ENCODE measurements around the gene ADGRV1. TPM values are rescaled to one million over a fixed set of nuclear protein-coding genes. Genes with fewer than 3 reads are reported as not detected.

Gene ADGRV1
- polyA plus RNA-seq, 10 donors = 0.19 to 8.6 (median 0.98) TPM

- no peak for DNase-seq
Observed at GRCh38 chr5:91132550-91132949, 574.0 kb downstream of the ADGRV1 start.

- no peak for DNase-seq
Observed at GRCh38 chr5:91133183-91133582, 574.6 kb downstream of the ADGRV1 start.

- no peak for DNase-seq
Observed at GRCh38 chr5:91135475-91136248, 577.1 kb downstream of the ADGRV1 start.

DNA sequence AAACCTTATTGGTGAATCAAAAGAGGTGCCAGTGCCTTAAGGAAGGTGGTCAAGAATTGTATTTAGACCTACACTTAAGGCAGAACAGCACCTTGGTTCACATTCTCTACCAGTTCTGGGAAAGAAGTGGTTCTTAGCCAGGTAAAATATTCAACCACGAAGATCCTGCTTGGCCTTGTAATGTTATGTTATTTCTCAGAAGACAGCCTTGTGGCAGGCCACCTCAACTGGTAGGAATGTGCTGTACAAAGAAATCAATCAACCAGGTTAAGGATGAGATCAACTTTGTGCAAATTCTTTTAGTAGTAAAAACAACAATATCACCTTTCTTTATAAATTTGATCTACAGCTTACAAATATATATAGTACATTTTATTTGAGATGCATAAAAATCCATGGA is 577.7 kb downstream of the ADGRV1 start:
- DNase-seq = no peak

- DNase-seq = no peak
Observed at GRCh38 chr5:91137647-91138046, 579.0 kb downstream of the ADGRV1 start.

DNA sequence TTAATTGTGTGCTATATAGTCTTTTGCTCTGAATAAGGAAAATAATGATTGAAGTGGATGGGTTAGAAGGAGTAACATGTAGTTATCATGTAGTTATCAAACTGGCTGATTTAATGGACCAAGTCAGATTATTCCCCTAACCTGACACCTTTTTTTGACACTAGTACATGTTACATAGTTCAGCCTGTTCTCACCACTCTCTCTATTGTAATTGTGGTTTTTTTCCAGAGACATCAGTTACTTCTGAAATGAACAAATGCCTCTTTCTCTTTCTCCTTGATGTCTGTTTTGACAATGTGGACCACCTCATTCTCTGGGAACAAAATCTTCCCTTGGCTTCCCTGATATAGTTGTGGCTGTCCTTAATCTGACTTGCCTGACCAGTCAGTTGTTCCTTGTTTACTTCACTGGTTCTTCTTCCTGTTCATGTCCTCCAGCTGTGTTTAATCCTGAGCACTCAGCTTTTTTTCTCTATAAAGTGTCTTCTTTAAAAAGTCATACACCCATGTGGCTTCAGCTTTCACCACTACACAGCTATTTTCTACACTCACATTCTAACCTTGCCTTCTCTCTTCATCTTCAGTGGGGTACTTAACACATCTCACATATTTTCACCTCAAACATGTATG is 581.1 kb downstream of the ADGRV1 start:
- peak in 1 of 3 donors; percentile 31 for DNase-seq

DNA sequence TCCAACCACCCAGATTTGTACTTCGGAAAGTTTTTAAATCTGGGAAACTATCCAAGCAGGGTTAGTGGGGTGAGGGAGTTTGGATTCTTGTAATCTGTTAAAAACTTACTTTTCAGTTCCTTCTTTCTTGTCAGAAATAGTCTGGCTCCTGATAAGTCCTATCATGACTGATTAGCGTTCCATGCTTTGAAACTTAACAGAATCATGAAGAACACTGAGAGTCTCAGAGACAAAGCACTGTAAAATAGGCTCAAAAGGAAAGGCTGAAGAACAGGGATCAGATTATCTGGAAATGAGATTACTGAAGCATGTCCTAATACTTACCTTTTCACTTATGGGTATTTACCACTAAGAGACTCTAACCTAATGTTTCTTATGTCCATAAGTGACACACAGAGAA is 582.1 kb downstream of the ADGRV1 start:
- no peak for DNase-seq

- no peak for DNase-seq
Observed at GRCh38 chr5:91141642-91142041, 583.0 kb downstream of the ADGRV1 start.

DNA sequence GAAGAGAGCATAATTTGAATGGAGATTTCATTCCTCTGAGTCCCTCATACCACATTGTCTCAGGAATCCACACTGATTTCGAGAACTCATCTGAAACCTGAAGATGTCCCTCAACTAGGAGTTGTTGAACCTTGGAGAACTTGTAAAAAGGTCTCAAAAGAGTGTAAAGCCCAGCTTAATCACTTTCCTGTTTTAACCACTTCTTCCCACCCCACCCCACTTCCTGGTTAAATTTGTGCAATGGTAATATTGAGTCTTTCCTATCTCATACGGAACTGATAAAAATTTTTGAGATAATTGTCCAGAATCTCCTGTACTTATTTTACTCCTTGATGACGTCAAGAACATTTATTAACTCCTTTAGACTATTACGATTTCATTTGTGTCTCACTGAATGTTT is 583.8 kb downstream of the ADGRV1 start:
- DNase-seq = no peak

- DNase-seq = no peak
Observed at GRCh38 chr5:91142819-91143218, 584.2 kb downstream of the ADGRV1 start.

GRCh38 chr5:91143840-91144239 is 585.2 kb downstream of the ADGRV1 start:
- DNase-seq = no peak

- peak in 1 of 3 donors; percentile 85 for DNase-seq
Observed at GRCh38 chr5:91144491-91145332, 586.1 kb downstream of the ADGRV1 start.

GRCh38 chr5:91145333-91145620 is 586.7 kb downstream of the ADGRV1 start:
- DNase-seq = peak in 2 of 3 donors; percentile 41 to 66

- DNase-seq = peak in 1 of 3 donors; percentile 59
Observed at GRCh38 chr5:91146230-91146629, 587.6 kb downstream of the ADGRV1 start.

DNA sequence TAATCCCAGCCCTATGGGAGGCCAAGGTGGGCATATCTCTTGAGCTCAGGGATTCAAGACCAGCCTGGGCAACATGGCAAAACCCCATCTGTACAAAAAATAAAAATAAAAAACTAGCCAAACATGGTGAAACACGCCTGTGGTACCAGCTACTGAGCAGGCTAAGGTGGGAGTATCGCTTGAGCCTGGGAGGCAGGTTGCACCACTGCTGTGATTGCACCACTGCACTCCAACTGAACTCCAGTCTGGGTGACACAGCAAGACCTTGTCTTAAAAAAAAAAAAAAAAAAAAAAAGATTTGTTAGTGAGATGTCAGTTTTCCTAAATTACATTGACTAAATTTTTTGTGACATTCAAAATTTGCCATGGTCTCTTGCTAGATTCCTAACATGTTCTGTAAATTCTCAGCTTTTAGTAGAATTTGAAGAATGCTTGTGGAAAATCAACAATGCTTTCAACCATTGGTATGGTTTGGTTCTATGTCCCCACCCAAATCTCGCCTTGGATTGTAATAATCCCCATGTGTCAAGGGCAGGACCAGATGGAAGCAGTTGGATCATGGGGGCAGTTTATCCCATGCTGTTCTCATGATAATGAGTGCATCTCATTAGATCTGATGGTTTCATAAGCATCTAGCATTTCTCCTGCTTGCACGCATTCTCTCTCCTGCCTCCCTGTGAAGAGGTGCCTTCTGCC is 588.5 kb downstream of the ADGRV1 start:
- no peak for DNase-seq

DNA sequence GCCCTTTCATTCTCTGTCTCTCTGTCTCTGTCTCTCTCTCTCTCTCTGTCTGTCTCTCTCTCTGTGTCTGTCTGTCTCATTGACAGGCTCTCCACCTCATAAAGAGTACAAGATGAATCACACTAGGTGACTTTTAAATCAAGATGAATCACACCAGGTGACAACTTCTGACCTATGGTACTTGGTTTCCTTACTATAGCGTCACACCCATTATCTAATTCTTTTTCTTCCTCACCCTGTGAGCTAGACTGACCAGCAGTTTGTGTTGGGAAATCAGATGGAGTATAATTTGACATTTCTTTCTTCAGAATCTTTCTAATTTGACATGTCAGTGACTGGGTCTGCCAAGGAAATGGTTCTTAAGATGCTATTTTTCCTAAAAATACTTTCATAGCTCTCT is 591.6 kb downstream of the ADGRV1 start:
- DNase-seq = no peak

- DNase-seq = peak in 1 of 3 donors; percentile 38
Observed at GRCh38 chr5:91150636-91151035, 592.0 kb downstream of the ADGRV1 start.

DNA sequence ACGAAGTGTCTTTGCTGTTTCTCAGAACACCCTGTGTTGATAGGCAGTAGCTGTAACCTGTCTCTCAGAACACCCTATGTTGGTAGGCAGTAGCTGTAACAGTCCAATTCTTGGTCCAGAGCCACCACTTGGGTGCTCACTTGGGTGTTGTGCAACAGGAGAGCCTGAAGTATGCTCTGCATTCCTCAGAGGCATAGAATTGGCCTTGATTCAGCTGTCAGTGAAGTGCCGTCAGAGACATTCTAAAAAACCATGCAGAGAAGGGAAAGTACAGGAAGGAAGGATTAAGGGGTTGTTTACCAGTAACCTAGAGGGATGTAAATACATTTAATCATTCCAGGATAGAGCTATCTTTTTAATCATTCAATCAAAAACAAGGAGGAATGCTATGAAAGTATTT is 593.4 kb downstream of the ADGRV1 start:
- DNase-seq = peak in 2 of 3 donors; percentile 25 to 57

GRCh38 chr5:91154338-91154737 is 595.7 kb downstream of the ADGRV1 start:
- no peak for DNase-seq

GRCh38 chr5:91155274-91155673 is 596.7 kb downstream of the ADGRV1 start:
- DNase-seq = no peak

GRCh38 chr5:91156242-91156641 is 597.6 kb downstream of the ADGRV1 start:
- DNase-seq = no peak

DNA sequence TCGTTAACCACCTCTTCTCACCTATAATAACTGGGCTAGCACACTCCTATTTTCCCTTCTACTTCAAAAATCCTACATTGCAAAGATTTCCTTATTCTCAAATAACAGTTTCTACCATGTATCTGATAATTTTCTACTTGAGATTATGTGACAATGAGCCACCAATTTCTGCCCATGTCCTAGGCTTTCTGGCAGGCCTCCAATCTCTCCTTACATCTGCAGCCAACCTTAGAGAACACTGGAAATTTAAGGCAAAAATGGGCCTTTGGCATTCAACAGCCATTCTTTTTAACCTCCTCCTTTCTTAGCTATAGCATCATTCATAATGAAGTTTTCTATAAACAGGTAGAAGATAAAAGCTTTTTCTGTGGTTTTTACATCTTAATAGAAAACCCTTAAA is 599.4 kb downstream of the ADGRV1 start:
- no peak for DNase-seq
